ENCODE results near the gene PSMB3.

Gene PSMB3

GRCh38 chr17:38742411-38743308 is 9.9 kb upstream of the PSMB3 start:
- no peak for TF ChIP-seq CTCF (conservative IDR thresholded peaks at IDR 0.05; ENCODE audit: low read depth, low read length)
- no peak for DNase-seq (ENCODE audit: low read depth)
- H3K4me3 ChIP-seq (ENCODE audit: low read length) = no peak overlapping the region

- H3K4me3 ChIP-seq (ENCODE audit: low read length) = no peak overlapping the region
- no peak for DNase-seq (ENCODE audit: low read depth)
- TF ChIP-seq CTCF (conservative IDR thresholded peaks at IDR 0.05; ENCODE audit: low read depth, low read length) = no peak
Observed at GRCh38 chr17:38743556-38744171, 8.9 kb upstream of the PSMB3 start.

GRCh38 chr17:38745545-38745944 is 7.0 kb upstream of the PSMB3 start:
- no peak for TF ChIP-seq CTCF (conservative IDR thresholded peaks at IDR 0.05; ENCODE audit: low read depth, low read length)
- no peak for DNase-seq (ENCODE audit: low read depth)
- no peak overlapping the region for H3K4me3 ChIP-seq (ENCODE audit: low read length)

GRCh38 chr17:38746004-38746848 is 6.3 kb upstream of the PSMB3 start:
- TF ChIP-seq CTCF (conservative IDR thresholded peaks at IDR 0.05; ENCODE audit: low read depth, low read length) = no peak
- H3K4me3 ChIP-seq (ENCODE audit: low read length) = peak overlapping the region; percentile 84
- DNase-seq (ENCODE audit: low read depth) = no peak

GRCh38 chr17:38746849-38747462 is 5.6 kb upstream of the PSMB3 start:
- peak overlapping the region; percentile 84 for H3K4me3 ChIP-seq (ENCODE audit: low read length)
- no peak for DNase-seq (ENCODE audit: low read depth)
- TF ChIP-seq CTCF (conservative IDR thresholded peaks at IDR 0.05; ENCODE audit: low read depth, low read length) = no peak

- DNase-seq (ENCODE audit: low read depth) = no peak
- peak overlapping the region; percentile 84 for H3K4me3 ChIP-seq (ENCODE audit: low read length)
- no peak for TF ChIP-seq CTCF (conservative IDR thresholded peaks at IDR 0.05; ENCODE audit: low read depth, low read length)
Observed at GRCh38 chr17:38747463-38748148, 4.9 kb upstream of the PSMB3 start.

Data from retinal pigment epithelial cell (primary cell).